ENCODE data around the gene PKNOX2.

PKNOX2 gene

DNA sequence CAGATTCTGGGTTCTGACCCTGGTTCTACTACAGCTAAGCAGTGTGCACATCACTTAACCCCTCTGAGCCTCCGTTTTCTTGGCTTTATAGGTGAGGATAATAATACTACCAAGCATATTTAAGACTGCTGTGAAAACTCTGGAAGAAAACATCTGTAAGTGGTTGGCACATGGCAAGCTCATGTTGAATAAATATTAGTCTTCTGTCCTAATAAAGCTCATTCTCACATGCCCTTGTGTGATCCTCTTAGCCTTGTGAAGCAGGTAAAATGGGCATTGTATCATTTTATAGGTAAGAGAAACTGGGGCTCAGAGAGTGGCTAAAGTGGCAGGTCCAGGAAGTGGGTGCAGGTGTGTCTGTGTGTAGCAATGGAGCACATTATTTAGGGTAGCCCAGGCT is 8.5 kb downstream of the PKNOX2 start:
- no peak for DNase-seq (ENCODE audit: low read depth in 2 of 2)

GRCh38 chr11:125173556-125173955 is 9.0 kb downstream of the PKNOX2 start:
- no peak for DNase-seq (ENCODE audit: low read depth in 2 of 2)

- no peak for DNase-seq (ENCODE audit: low read depth in 2 of 2)
Observed at GRCh38 chr11:125174057-125174456, 9.5 kb downstream of the PKNOX2 start.

- DNase-seq (ENCODE audit: low read depth in 2 of 2), result no peak
Observed at GRCh38 chr11:125174686-125175085, 10.1 kb downstream of the PKNOX2 start.

- DNase-seq (ENCODE audit: low read depth in 2 of 2), result no peak
Observed at GRCh38 chr11:125175166-125175565, 10.6 kb downstream of the PKNOX2 start.

DNA sequence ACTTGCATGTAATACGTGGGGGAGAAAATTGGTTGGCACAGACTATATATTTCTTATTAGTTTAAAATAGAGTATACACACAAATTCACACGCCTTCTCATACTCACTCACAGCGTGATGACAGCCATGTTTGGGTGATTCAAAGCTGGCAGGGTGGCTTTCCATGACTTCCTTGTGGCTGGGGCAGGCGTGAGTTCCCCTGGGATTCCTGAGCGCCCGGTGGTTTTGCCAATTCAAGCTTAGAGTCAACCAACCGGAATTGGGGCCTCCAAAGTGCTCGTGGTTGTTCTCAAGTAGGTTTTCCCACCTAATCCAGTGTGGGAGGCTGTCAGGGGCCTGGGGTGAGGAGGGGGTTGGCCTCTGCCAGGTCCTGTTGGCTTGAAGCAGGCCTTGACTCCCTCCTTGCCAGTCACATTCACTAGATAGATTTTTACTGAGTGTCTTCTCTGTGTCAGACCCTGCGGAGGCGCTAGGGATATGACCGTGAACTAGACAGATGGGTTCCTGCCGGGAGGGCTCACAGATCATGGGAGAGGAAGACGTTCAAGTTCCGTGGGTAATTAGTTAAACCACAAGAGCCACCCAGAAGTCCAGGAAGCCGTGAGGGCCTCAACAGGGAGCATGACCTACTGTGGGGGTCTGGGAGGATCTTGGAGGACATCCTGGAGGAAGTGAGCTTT is 11.5 kb downstream of the PKNOX2 start:
- no peak for DNase-seq (ENCODE audit: low read depth in 2 of 2)

DNA sequence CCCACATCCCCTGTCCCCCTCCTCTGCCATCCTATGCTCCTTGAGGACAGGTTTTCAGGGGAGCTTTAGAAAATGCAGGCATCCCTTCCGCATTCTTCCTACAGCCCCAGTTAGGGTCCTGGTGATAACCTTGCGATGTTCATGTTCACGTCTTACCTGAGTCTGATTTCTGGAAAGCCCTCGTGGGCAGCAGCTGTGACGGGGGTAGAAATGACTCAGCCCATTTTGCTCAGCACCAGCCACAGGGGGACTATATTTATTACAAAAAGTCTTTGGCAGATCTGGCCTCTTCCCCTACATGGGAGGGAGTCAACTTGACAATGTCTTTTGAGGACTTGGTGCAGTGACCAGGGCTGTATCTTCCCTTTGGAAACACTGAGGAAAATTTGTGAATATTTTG is 12.3 kb downstream of the PKNOX2 start:
- DNase-seq (ENCODE audit: low read depth in 2 of 2), result no peak

GRCh38 chr11:125177543-125177942 is 13.0 kb downstream of the PKNOX2 start:
- DNase-seq (ENCODE audit: low read depth in 2 of 2), result no peak

- DNase-seq (ENCODE audit: low read depth in 2 of 2), result no peak
Observed at GRCh38 chr11:125179346-125179745, 14.8 kb downstream of the PKNOX2 start.

GRCh38 chr11:125179895-125180294 is 15.3 kb downstream of the PKNOX2 start:
- DNase-seq (ENCODE audit: low read depth in 2 of 2), result no peak

DNA sequence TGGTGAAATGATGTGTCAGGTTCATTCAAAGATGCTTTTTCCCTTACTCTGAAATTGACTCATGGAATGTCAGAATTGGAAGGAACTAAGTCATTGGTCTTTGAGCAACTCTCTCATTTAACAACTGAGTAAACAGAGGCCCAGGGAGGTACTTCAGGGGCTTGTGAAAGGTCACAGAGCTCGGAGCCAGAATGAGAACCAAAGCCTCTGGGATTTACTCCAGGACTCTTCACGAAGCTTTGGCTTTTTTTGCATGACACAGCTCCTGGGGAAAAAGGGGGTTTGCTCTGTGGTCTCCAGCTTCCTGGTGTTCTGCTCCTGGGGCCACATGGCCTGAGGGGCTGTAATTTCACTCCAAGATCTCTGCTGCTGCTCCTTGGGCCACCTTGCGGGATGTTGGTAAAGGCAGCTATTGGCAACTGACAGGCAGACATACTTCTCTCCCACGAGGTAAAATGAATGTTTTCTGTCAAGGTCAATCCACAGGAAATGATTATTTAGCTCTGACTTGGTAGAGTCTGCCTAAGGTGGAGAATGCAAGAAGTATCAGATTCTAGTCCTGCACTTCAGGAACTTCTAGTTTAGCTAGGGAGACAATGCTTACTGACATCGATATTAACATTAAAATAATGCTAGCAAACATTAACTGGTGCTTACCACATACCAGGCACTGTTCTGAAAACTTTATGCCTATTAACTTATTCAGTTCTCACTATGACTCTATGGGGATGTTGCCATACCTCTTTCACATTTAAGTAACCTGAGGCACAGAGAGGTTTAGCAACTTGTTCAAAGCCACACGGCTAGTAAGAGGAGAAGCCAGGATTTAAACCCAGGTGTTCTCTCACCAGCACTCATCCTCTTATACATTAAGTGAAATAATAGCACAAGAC is 16.1 kb downstream of the PKNOX2 start:
- DNase-seq (ENCODE audit: low read depth in 2 of 2), result no peak

- no peak for DNase-seq (ENCODE audit: low read depth in 2 of 2)
Observed at GRCh38 chr11:125182573-125182972, 18.0 kb downstream of the PKNOX2 start.

DNA sequence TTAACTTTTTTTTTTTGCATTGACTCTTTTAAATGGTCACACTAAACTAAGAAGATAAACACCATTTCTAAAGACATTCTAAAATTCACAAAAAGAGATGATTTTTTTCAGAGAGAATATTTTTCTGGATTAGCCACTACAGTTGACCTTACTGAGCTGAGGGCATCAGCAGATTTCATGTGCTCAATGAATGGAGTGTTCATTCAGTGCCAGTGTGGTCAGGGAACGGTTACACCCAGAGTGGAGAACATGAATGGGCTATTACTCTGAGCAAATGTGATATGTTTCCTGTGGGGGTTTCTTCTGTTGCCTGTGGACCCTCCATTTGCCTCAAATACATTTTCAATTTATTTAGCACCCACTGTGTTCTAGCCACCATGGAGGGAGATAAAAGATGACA is 19.1 kb downstream of the PKNOX2 start:
- no peak for DNase-seq (ENCODE audit: low read depth in 2 of 2)

DNA sequence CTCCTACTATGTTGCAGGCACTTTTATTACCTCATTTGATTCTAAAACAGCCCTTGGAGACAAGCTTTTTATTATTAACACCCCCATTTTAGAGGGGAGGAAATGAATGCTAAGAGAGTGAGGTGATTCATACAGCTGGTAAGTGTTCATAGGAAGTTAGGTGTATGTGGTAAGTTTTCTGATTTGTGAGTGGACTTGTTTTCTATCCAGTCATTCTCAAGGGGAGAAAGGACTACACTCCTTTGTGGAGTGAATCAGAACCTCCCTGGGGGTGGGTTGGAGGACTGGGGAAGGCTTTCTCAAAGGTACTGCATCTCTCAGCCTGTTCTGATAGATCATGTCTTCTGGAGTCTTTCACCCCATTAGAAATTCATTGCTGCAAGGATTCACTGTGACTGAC is 23.5 kb downstream of the PKNOX2 start:
- DNase-seq (ENCODE audit: low read depth in 2 of 2), result no peak

GRCh38 chr11:125190566-125190965 is 26.0 kb downstream of the PKNOX2 start:
- DNase-seq (ENCODE audit: low read depth in 2 of 2), result no peak

- no peak for DNase-seq (ENCODE audit: low read depth in 2 of 2)
Observed at GRCh38 chr11:125192183-125192582, 27.6 kb downstream of the PKNOX2 start.

DNA sequence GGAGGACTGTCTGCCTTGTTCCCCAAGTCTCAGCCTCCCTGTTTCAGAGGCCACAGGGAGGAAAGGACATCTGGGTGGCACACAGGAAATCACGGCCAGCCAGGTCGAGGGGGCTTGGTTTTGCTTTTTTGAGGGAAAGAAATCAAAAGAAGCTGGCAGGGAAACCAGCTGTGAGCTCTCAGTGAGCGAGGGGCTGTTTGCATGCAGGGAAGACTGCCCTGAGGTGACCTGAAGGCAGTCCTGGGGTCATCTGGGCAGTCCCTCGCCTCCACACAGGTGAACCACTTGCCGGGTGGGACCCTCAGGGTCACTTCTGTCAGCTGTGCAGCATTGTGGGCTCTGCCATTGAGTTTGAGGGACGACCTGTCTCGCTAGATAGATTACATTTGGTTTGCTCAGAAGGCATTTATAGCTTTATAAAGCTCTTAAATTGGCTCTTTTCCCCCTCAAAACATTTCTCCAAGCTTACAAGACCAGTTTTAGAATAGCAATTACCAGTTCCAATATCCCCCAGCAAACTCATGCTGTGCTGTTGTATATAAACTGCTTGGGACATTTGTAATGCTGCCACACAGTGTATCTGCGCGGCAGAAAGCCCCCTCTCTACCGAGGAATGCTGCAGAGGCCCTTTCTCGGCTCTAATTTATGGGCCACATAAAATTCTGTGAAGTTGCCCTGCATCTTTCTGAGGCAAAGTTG is 28.3 kb downstream of the PKNOX2 start:
- DNase-seq (ENCODE audit: low read depth in 2 of 2), result no peak

DNA sequence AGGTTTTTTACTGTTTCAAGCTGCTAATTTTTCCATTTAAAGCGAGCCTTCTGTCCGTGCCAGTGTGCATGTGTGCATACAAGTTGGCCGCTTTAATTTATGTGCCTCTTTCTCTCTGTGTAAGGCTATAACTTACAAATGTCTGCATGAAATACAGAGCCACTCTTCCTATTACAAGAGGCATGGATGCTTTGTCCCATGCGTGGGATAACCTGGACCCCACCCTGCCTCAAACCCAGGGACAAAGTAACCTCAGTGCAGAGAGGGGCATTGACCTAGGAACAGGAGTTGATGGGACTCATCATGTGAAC is 28.8 kb downstream of the PKNOX2 start:
- DNase-seq (ENCODE audit: low read depth in 2 of 2), result no peak

DNA sequence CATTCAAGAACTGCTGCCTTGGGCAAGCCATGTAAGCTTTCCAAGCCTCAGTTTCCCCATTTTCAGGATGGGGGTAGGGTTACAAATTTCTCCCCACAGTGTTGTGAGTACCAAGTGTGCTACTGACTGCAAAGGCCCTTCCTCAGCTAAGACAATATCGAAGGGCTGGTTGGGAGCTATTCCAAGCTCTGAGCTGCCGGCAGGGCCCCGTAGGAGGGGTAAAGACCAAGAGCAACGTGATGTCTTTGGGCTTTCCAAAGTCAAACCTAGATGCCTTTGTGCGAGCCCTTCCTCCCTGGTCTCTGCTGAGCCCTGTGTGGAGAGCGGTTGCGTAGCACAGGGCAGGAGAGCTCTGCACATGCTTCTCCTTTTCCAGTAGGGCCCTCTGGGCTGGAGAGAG is 29.3 kb downstream of the PKNOX2 start:
- DNase-seq (ENCODE audit: low read depth in 2 of 2), result no peak

- DNase-seq (ENCODE audit: low read depth in 2 of 2), result no peak
Observed at GRCh38 chr11:125199915-125200314, 35.4 kb downstream of the PKNOX2 start.

- no peak for DNase-seq (ENCODE audit: low read depth in 2 of 2)
Observed at GRCh38 chr11:125200441-125200840, 35.9 kb downstream of the PKNOX2 start.

DNA sequence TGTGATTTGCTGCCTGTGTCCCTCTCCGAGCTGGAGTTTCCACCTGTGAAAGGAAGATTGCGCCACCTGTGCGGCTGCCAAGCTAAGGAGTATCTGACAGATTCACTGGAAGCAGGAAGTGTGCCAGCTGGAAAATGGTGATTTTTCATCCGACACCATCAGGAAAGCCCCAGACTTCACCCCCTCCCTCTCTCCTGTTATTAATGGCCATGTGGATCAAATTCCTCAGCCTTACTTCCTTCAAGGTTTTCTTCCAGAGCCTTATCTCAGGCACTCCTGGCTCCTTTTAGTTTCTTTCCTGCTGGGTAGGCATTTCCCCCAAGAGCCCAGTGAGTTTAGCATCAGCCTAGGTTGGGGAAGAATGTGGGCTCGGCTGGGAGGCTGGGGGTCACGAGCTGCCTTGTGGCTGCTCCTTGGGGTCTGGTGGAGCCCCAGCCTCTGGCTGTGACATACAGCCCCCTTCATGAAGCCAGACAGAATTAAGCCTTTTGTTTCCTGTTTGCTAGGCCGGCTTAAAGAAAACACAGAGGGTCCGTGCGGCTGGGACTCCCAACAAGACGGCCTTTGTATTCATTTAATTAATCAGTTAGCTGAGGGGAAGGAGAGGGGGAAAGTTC is 37.1 kb downstream of the PKNOX2 start:
- no peak for DNase-seq (ENCODE audit: low read depth in 2 of 2)

Measured in stimulated activated CD8-positive, alpha-beta memory T cell treated with anti-CD3 and anti-CD28 coated beads, Interleukin-2, amount 100 ng/mL, for 48 hours (primary cell).